HG03196 (cell line): Measurements from ENCODE around the gene PAF1.
A peak's percentile ranks its signal among the peaks of the same experiment; 100 is the strongest.

Source experiments
- ATAC-seq: cut with Tn5 transposase; IDR thresholded peaks from one replicate; pipeline ENCODE4 v1.9.1; 2021; ENCODE audit not compliant: unreplicated experiment

PAF1 gene

DNA sequence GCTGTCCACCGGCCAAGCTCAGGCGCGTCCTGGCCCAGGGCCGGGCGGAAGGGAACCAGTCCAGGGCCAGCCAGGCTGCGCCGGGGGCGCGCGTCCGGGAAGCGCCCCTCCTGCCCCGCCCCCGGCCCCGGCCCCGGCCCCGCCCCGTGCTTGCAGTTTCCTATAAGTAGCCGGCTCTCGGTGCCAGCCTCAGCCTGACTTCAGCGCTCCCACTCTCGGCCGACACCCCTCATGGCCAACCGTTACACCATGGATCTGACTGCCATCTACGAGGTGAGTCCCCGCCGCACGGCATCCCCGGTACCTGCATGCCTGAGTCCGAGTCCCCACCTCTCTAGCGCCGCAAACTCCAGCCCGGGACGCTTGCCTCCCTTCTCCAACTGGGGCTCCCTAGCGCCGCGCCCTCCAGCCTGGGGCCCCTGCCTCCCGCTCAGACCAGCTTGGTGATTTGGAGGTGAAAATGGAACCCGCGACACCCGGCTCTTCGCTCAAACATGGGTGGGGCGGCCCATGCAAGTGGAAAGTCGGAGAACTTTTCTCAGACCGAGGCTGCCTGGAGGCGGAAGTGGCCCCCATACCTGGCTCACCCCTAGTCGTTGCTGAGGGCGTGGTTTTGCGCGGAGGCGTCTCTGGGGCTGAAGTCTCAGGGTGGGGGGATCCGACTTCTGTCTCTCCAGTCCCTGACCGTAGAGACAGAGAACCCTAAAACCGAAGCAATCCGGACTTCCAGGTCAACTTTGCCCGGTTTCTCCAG is 15.9 kb upstream of the PAF1 start, which contains the start of gene ZFP36:
Gene ZFP36 (plus strand): TSS at position 192 of the 754 bp plus-strand sequence. CDS start 58 bp downstream, at position 250.
- peak; percentile 20 for ATAC-seq

- no peak for ATAC-seq
These were observed 15.2 kb upstream of the PAF1 start for GRCh38 chr19:39405958-39406655.

DNA sequence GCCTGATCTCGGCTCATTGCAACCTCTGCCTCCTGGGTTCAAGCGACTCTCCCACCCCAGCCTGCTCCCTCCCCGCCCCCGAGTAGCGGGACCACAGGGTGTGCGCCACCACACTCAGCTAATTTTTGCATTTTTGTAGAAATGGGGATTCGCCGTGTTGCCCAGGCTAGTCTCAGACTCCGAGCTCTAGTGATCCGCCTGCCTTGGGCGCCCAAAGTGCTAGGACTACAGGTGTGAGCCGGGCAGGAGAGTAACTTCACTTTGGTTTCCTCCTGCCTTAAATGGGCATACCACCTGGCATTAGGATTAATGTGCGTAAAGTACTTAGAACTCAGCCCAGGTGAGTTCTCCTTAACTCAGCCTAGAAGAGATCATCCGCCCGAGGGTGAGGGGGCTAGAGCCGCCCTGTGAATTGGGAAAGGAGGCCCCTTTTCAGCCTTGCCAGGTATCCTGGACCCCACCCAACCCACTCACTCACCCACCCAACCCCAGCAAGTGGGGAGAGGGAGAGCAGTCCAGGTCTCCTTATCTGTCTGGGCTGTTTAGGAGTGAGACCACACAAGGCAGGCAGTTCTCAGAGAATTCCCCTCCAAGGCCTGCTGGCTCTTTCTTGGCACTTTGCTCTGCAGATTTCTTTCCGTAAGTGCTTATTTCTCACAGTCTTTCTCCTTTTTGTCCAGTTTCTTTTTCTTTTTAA is 14.5 kb upstream of the PAF1 start:
- ATAC-seq = no peak

DNA sequence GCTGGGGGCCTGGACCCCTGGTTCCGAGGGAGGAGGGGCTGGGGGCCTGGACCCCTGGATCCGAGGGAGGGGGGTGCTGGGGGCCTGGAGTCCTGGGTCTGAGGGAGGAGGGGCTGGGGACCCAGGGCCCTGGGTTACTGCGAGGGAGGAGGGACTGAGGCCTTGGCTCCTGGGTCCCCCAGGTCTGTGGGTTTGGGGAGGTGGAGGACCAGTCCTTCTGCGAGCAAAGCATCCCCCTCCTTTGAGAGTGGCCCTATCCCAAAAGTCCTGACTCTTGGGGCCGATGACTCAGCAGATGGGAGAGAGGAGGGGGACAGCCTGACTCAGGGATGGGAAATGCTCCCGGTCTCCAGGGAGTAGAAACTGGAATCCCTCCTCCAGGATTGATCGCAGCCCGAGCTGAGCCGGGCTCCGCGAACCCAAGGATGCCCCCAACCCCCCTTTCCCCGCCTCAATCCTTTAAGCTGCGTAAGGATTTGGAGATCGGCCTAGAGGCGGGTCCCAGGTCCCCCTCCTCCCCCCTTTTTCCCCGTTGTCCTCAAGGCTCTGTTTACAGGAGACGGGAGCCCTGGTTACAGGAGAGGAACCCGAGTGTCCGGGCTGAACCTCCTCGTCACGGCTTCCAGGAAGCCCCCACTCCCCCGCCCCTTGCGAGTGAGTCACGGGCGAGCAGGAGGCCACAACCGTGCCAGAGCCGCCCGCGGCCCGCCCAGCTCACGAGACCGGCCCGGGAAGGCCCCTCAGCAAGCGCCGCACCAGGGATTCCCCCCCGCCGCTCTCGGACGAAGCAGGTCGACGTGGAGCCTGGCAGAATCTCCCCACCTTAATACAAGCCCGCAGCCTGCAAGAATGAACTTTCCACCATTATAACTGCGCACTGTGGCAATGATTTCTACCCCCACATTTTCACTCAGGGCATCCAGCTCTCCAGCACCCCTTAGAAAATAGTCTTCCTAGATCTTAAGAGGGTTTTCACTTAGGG is 12.7 kb upstream of the PAF1 start:
- ATAC-seq = peak; percentile 31

- ATAC-seq = peak; percentile 21
These were observed 11.7 kb upstream of the PAF1 start for GRCh38 chr19:39402346-39403300.

- ATAC-seq = peak; percentile 23
These were observed 10.8 kb upstream of the PAF1 start for GRCh38 chr19:39401549-39402345.

DNA sequence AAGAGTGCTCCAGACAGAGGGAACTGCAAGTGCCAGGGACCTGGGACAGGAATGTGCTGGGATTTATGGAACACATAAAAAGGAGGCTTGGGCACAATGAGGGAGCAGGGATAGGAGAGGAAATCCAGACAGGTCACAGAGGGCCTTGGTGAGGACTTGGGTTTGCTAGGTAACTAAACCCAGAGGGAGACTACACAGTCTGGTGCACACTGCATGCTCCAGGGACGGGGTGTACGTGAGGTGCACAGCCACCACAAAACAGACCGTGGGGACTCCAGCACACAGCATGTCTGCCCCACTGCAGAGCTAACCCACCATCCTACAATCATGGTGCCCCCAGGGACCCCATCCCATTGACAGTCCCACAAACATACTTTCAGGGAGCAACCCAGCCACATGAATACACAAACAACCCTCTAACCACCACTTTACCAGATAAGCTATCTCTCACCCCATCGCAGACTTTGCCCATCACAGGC is 10.2 kb upstream of the PAF1 start:
- peak; percentile 6 for ATAC-seq

GRCh38 chr19:39400061-39400460 is 9.2 kb upstream of the PAF1 start:
- ATAC-seq = no peak

- ATAC-seq = no peak
These were observed 8.8 kb upstream of the PAF1 start for GRCh38 chr19:39399668-39400050.

- no peak for ATAC-seq
These were observed 7.5 kb upstream of the PAF1 start for GRCh38 chr19:39398297-39398864.

DNA sequence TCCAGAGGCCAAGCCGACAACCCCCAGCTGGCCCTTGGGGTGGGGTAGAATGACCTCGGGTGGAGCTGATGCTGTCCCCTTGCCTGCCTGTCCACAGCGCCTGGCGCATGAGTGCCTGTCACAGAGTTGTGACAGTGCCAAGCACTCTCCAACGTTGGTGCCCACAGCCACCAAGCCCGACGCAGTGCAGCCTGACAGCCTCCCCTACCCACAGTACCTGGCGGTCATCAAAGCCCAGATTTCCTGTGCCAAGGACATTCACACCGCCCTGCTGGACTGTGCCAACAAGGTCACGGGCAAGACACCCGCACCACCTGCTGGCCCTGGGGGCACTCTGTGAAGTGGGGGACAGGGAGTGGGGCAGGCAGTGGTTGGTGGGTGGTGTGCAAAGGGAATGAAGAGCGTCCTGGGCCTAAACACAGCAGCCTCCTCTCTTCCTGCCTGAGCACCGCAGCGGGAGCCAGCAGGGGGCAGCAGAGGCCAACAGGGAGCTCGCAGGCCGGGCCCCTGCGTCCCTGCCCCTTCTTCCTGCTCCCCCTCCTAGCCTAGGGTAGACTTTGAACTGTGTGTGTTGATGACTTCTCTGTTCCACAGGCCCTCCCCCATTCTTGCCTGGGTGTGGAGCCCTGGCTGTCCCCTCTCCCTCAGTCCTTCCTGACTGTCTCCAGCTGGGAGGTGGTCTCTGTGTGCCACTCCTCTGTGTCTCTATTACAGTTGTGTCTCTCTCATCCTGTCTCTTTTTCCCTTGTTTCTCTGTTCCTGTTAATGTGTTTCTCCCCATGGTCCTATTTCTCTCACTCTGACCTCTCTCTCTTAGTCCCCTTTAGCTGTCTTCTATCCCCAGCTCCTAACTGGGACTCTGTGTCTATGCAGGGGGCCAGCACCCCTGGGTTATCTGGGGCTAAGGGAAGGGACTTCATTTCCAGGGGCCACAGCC is 6.7 kb upstream of the PAF1 start:
- peak; percentile 32 for ATAC-seq

GRCh38 chr19:39390451-39390750 is 505 bp downstream of the PAF1 start:
- no peak for ATAC-seq

GRCh38 chr19:39389631-39390414 is 1.1 kb downstream of the PAF1 start:
- no peak for ATAC-seq

- no peak for ATAC-seq
These were observed 2.2 kb downstream of the PAF1 start for GRCh38 chr19:39388657-39389056.

DNA sequence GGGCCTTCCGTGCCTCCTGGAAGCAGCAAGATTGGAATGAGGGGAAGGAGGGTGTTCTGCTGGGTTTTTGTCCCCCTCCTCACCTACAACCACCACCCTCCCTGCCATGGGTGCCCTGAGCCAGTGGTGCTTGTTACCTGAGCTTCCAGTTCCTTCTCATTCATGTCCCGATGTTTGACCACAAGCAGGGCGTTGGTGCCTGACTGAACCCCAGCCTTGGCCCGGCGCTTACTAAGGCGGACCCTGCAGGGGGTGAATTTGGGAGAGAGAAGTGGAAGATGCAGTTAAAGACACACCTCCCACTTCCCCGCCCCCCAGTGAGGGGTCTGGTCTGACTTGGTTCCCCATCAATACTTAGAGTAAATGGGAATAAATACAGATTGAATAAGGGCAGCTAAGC is 4.3 kb downstream of the PAF1 start:
- ATAC-seq = no peak

DNA sequence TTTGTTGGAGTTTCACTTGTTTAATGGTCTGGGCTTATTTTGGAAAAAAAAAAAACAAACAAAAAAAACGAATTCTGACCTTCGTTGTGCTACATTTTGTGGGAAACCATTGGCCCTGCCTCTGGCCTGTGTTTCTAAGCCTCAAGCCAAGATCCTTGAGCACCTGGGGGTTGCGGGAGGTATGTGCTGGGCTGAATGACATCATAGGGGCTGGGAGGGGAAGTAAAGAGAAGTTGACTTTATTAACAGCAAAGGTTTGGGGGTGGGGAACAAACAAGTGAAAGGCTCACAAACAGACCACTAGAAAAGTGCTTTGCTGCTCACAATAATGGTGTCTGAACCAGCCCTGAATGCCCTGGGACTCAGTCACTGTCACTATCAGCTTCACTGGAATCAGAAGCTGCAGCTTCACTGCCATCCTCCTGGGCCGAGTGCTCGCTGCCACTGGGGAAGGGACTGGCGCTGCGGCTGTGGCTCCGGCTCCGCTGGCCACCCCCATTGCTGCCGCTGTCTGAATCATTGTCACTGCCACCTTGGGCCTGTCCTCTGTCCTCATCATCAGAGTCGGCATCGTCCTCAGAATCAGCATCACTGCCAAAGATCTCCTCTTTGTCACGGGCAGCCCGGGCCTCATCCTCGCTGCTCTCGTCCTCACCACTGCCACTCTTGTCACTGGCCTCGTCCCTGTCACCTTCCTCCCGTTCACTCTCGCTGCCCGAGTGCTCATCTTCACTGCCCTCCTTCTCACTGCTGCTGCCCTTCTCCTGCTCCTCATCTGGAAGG is 5.1 kb downstream of the PAF1 start:
- ATAC-seq = no peak
